Ishikawa (cell line): ENCODE results near the gene ABI3.

ENCODE experiments used
- CEBPB ChIP-seq: IDR thresholded peaks from 2 replicates; pipeline ENCODE4 v1.6.1; 2012
- CREB1 ChIP-seq: IDR thresholded peaks from 2 replicates; pipeline ENCODE4 v1.6.1; 2012; ENCODE audit warnings: low read depth
- EGR1 ChIP-seq: IDR thresholded peaks from 2 replicates; pipeline ENCODE4 v1.6.1; 2012
- EP300 ChIP-seq: IDR thresholded peaks from 2 replicates; pipeline ENCODE4 v1.6.1; 2012; ENCODE audit warnings: borderline replicate concordance
- FOXM1 ChIP-seq: IDR thresholded peaks from 2 replicates; pipeline ENCODE4 v1.6.1; 2012; ENCODE audit warnings: low read depth, borderline replicate concordance
- NFIC ChIP-seq: IDR thresholded peaks from 2 replicates; pipeline ENCODE4 v1.6.1; 2012
- RAD21 ChIP-seq: IDR thresholded peaks from 2 replicates; pipeline ENCODE4 v1.6.1; 2012; ENCODE audit warnings: low read depth
- TAF1 ChIP-seq: IDR thresholded peaks from 2 replicates; pipeline ENCODE4 v1.6.1; 2012; ENCODE audit warnings: low read depth, mild to moderate bottlenecking
- TCF12 ChIP-seq: IDR thresholded peaks from 2 replicates; pipeline ENCODE4 v1.6.1; 2012; ENCODE audit warnings: low read depth
- TEAD4 ChIP-seq: IDR thresholded peaks from 2 replicates; pipeline ENCODE4 v1.6.1; 2012
- YY1 ChIP-seq: IDR thresholded peaks from 2 replicates; pipeline ENCODE4 v1.6.1; 2012; ENCODE audit warnings: low read depth
- ZBTB7A ChIP-seq: IDR thresholded peaks from 2 replicates; pipeline ENCODE4 v1.6.1; 2012; ENCODE audit warnings: low read depth
- TF ChIP-seq, protein P1 (sequence below): IDR thresholded peaks from 2 replicates; pipeline ENCODE4 v1.6.1; 2012
- TF ChIP-seq, protein P2 (sequence below): IDR thresholded peaks from 2 replicates; pipeline ENCODE4 v1.6.1; 2012; ENCODE audit warnings: low read depth, mild to moderate bottlenecking
- TF ChIP-seq, protein P3 (sequence below): IDR thresholded peaks from 2 replicates; pipeline ENCODE4 v1.6.1; 2012

The ABI3 gene

DNA sequence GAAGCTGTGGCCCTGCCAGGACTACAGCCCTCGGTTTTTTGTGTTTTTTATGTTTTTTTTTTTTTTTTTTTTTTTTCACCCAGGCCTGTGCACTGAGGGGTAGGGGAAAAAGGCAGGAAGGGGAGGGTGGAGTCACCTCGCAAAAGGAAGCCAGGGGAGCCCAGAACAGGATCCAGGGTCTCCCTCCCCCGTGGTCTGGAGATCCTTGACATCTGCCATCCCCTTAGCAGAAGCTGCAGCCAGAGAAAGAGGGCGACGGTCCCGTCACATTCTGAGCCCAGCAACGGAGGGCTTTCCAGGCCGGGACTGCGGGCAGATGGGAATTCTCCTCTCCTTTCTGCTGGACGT is 49.1 kb downstream of the ABI3 start:
- no peak for TF ChIP-seq ZBTB7A

DNA sequence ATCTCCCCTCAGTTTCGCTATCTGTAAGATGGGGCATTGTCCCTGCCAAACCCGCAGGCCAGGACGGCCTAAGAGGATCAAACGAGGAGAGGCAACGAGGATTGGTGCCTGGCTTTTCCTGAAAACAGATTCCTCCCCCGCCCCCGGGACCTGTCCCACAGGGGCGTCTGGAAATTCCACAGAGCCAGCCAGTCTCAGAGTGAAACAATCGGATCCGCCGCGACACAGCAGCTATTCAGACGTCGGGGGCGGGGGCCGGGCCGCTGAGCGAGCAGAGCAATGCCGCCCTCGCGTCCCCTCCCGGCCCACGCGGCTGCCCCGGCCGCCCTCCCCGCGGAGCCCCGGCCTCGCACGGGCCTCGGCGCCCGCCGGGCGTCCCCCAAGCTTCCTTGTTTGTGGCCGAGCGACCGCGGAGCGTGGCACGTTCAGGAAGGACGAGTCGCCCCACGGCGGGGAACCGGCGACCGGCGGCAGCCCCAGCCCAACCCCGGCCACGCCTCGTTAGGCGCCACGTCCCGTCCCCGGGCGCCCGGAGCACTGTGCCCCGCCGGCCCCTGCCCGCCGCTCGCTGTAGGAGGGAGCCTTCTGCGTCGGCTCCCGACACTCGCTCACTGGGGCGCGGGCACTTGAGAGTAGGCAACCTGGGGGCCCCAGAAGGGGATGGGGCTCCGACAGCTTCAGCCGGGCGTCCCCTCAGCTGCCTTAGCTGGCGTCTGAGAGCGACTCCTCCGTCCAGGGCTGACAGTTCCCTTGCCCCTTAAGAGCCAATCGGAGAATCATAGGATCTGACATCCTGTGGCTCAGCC is 49.7 kb downstream of the ABI3 start:
- TF ChIP-seq EGR1 (peak; percentile 62), TAF1 (no peak; the same call in 1 of the 2 replicates), CEBPB (0 out of 2 replicates have a peak, but pooled peaks have one; percentile 5), NFIC (0 out of 2 replicates have a peak, but pooled peaks have one; percentile 16), ZBTB7A (peak; percentile 74), RAD21 (no peak), EP300 (no peak; the same call in 1 of the 2 replicates), CREB1 (no peak), FOXM1 (no peak), YY1 (peak; percentile 26; the same call in 1 of the 2 replicates), TCF12 (peak; percentile 58), TEAD4 (peak; percentile 70)
- TF ChIP-seq, protein P1, sequence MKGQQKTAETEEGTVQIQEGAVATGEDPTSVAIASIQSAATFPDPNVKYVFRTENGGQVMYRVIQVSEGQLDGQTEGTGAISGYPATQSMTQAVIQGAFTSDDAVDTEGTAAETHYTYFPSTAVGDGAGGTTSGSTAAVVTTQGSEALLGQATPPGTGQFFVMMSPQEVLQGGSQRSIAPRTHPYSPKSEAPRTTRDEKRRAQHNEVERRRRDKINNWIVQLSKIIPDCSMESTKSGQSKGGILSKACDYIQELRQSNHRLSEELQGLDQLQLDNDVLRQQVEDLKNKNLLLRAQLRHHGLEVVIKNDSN, result no peak
- TF ChIP-seq, protein P2, sequence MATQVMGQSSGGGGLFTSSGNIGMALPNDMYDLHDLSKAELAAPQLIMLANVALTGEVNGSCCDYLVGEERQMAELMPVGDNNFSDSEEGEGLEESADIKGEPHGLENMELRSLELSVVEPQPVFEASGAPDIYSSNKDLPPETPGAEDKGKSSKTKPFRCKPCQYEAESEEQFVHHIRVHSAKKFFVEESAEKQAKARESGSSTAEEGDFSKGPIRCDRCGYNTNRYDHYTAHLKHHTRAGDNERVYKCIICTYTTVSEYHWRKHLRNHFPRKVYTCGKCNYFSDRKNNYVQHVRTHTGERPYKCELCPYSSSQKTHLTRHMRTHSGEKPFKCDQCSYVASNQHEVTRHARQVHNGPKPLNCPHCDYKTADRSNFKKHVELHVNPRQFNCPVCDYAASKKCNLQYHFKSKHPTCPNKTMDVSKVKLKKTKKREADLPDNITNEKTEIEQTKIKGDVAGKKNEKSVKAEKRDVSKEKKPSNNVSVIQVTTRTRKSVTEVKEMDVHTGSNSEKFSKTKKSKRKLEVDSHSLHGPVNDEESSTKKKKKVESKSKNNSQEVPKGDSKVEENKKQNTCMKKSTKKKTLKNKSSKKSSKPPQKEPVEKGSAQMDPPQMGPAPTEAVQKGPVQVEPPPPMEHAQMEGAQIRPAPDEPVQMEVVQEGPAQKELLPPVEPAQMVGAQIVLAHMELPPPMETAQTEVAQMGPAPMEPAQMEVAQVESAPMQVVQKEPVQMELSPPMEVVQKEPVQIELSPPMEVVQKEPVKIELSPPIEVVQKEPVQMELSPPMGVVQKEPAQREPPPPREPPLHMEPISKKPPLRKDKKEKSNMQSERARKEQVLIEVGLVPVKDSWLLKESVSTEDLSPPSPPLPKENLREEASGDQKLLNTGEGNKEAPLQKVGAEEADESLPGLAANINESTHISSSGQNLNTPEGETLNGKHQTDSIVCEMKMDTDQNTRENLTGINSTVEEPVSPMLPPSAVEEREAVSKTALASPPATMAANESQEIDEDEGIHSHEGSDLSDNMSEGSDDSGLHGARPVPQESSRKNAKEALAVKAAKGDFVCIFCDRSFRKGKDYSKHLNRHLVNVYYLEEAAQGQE, result no peak
- TF ChIP-seq, protein P3, sequence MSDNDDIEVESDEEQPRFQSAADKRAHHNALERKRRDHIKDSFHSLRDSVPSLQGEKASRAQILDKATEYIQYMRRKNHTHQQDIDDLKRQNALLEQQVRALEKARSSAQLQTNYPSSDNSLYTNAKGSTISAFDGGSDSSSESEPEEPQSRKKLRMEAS, result peak; percentile 52; the same call in 1 of the 2 replicates

DNA sequence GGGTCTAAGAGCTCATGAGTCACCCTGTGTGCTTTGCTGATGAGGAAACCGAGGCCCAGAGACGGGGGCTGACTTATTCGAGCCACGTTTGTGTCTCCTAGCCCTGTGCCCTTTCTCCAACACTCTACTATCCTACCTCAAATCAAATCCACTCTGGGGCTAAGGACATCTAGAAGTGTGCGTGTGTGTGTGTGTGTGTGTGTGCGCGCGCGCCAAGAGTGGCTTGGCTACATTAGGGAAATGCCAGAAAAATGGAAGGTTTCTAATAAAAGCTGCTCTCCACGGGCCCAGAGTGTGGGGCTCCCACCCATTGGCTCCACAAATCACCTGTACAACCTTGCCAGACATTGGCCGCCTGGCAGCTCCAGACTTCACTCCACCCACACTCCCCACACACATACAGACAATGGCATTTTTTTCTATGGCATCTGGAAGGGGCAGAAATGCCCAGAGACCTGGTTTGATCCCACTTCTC is 50.3 kb downstream of the ABI3 start:
- TF ChIP-seq, protein P3, result 0 out of 2 replicates have a peak, but pooled peaks have one; percentile 29
- TF ChIP-seq TCF12, result no peak
- no peak for TF ChIP-seq FOXM1
- TF ChIP-seq YY1, result 0 out of 2 replicates have a peak, but pooled peaks have one; percentile 8

DNA sequence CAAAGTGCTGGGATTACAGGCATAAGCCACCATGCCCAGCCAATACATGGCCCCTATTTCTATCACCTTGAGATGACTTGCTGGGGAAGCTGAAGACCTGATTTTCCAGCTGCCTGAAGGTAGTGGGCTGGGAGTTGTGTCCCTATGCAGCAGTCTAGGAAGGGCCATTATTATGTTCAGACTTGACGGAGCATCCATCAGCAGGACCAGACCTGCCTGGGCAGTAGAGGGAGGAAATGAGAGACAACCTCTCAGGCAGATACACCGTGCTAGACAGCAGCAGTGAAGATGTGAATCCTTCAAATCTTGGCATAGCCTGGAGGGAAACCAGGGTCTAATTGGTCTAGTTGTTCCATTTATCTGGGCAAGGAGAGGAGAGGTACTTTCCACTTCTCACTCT is 55.7 kb downstream of the ABI3 start:
- TF ChIP-seq CEBPB (no peak), TCF12 (no peak), YY1 (no peak), ZBTB7A (no peak), RAD21 (no peak), CREB1 (no peak), EP300 (no peak)
- TF ChIP-seq, protein P1, result no peak

DNA sequence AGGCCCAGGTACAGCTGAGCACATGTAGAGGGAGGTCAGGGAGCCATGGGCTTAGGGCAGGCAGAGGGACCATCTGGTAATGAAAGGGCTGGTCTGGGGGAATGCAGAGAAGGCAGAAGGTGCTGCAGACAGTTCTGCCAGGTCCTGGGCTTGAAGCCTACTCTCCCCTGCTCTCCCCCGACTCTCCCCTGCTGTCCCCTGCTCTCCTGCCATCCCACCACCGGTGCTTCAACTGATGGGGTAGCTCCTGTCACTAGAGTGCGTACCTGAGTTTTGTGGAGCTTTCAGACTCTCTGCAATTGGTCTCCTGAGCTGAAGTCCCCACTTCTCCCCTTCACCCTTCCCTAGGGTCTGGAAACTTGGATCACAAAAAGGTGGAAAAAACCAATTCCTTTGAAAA is 57.4 kb downstream of the ABI3 start:
- TF ChIP-seq, protein P1, result no peak
- no peak for TF ChIP-seq NFIC
- no peak for TF ChIP-seq CEBPB
- TF ChIP-seq EP300, result no peak
- no peak for TF ChIP-seq CREB1
- no peak for TF ChIP-seq TCF12

DNA sequence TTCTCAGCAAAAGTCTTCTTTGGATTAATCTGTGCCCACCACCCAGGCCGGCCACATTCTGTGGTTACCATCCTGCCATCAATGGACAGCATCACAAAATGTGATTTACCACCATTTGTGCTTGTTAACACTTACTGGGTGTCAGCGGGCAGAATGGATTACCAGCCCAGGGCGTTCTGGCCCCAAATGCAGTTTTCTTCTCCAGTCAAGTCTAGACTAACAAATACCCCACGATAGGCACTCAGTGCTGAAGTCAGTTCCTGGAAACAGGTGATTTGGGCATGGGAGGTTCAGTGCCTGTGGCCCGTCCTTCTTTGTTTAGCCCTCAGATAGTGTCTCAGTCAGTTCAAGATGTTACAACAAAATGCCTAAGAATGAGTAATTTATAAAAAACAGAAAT is 58.8 kb downstream of the ABI3 start:
- TF ChIP-seq NFIC (no peak), EGR1 (no peak), EP300 (no peak), CREB1 (no peak), TEAD4 (no peak), FOXM1 (no peak), RAD21 (no peak), TCF12 (no peak), TAF1 (no peak), ZBTB7A (no peak)
- TF ChIP-seq, protein P2, result no peak
- TF ChIP-seq, protein P1, result no peak
- TF ChIP-seq, protein P3, result no peak
